Loucy (cell line): Measurements from ENCODE around the gene TOX3.

Experiments used
- CTCF ChIP-seq: fragments of 200-600 bp; sonication (generic); conservative IDR thresholded peaks from 2 replicates; pipeline ENCODE4 v1.5.1; 2014; ENCODE audit warnings: mild to moderate bottlenecking, antibody characterized with exemption, low read length
- EZH2phosphoT487 ChIP-seq: fragments of 200-600 bp; IDR thresholded peaks from 2 replicates; pipeline ENCODE4 v1.6.1; 2018; ENCODE audit warnings: antibody characterized with exemption, mild to moderate bottlenecking, moderate library complexity, borderline replicate concordance

- no peak for TF ChIP-seq CTCF
- no peak for TF ChIP-seq EZH2phosphoT487
These were observed 22.8 kb upstream of the TOX3 start for GRCh38 chr16:52569701-52570100.
